Measurements from ENCODE around the gene ACOX1. TPM values are rescaled to one million over a fixed set of nuclear protein-coding genes. Genes with fewer than 3 reads are reported as not detected.

ACOX1 gene
- polyA plus RNA-seq, 1 of the 3 experiments (the other 2 are of a cell fraction): 21.5 TPM

DNA sequence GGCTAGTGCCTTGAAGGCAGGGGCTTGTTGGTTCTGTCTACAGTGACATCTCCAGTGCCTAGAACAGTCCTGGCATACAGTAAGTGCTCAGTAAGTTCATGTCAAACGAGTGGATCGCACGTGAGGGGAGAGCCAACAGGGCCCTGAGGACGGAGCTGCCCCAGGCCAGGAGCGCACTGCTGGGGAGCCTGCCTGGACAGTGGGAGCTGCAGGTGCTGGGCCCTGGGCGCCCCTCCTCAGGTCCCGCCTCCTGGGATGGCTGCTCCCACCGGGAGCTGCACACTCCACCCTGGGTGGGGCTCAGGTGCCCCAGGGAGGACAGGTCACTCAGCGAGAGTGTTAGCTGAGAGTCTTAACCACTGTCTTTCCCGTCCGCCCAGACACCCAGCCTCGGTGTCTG, 46.3 kb upstream of the ACOX1 start:
- peaks cover 14% of the 10 kb centered on the region for H3F3A ChIP-seq (replicated peaks; ENCODE audit: insufficient read depth)
- WGBS (ENCODE audit: low lambda C conversion rate): 81% methylated on average over 12 of the region's 12 CpGs
- H3K9me2 ChIP-seq: no peaks in the 10 kb centered on the region
- H3K4me1 ChIP-seq (ENCODE audit: control insufficient read depth in 1 of 2, insufficient read depth in 2 of 2, low read depth in 1 of 2, low read length in 1 of 2): peaks cover 9 to 13% of the 10 kb centered on the region in 2 experiments; a peak in 3 of 4 replicates
- no peak for TF ChIP-seq TAF1 (IDR thresholded peaks at IDR 0.05; ENCODE audit: borderline replicate concordance, low read depth, low read length)
- TF ChIP-seq, protein P1, sequence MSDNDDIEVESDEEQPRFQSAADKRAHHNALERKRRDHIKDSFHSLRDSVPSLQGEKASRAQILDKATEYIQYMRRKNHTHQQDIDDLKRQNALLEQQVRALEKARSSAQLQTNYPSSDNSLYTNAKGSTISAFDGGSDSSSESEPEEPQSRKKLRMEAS (IDR thresholded peaks at IDR 0.05; ENCODE audit: low read depth): no peak
- no peak for TF ChIP-seq FOXM1 (IDR thresholded peaks at IDR 0.05; ENCODE audit: low read depth)
- TF ChIP-seq POLR2AphosphoS5 (IDR thresholded peaks at IDR 0.05; ENCODE audit: low read depth, low read length): no peak
- H3K9me3 ChIP-seq: no peaks in the 10 kb centered on the region
- no peak for DNase-seq
- H3K4me3 ChIP-seq (ENCODE audit: low read depth in 2 of 2, low read length in 1 of 2): no peak overlapping the region
- no peaks in the 10 kb centered on the region for H3K36me3 ChIP-seq (replicated peaks in 1 of 2; ENCODE audit: control insufficient read depth in 1 of 2, insufficient read depth in 2 of 2, low read length in 1 of 2)
- H3K4me2 ChIP-seq: no peak overlapping the region
- CTCF ChIA-PET: interaction anchor here (0.7 to 1.6 kb wide), 5 partner anchors 11 to 255 kb away, joined by 3 to 14 read pairs (median 4); partner anchors contain the start of gene CDK3
- no peaks in the 10 kb centered on the region for H3K27me3 ChIP-seq (ENCODE audit: insufficient read depth)
- POLR2A ChIA-PET: no interaction called here
- H4K20me1 ChIP-seq (ENCODE audit: insufficient read depth): no peaks in the 10 kb centered on the region
- H3K9ac ChIP-seq: no peak overlapping the region
- H3K79me2 ChIP-seq (ENCODE audit: insufficient read depth): no peaks in the 10 kb centered on the region
- no peak overlapping the region for H3K27ac ChIP-seq (ENCODE audit: low read depth in 2 of 2, low read length in 1 of 2)
- H2AFZ ChIP-seq (ENCODE audit: low read depth): no peak overlapping the region

DNA sequence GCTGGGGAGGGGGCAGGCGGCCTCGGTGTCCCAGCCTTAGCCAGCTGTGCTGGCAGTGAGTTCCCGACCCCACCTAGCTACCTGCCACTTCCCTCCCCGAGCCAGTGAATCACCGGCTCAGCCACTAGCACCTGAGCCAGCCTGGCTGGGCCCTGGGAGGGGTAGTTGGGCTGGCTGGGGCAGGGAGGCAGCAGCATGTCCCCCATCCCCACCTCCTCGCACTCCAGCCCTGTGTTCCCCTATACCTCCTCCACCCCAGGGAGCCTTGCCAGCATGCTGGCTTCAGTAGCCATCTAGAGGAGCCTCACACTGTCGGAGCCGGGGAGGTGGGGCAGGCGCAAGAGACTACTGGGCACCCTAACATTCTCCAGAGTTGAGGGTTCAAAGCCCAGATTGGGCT, 45.4 kb upstream of the ACOX1 start:
- TF ChIP-seq TCF12 (IDR thresholded peaks at IDR 0.05) (no peak), NFIC (IDR thresholded peaks at IDR 0.05; ENCODE audit: borderline replicate concordance) (no peak), ELF1 (IDR thresholded peaks at IDR 0.05) (no peak)
- TF ChIP-seq, protein P2, sequence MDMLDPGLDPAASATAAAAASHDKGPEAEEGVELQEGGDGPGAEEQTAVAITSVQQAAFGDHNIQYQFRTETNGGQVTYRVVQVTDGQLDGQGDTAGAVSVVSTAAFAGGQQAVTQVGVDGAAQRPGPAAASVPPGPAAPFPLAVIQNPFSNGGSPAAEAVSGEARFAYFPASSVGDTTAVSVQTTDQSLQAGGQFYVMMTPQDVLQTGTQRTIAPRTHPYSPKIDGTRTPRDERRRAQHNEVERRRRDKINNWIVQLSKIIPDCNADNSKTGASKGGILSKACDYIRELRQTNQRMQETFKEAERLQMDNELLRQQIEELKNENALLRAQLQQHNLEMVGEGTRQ (IDR thresholded peaks at IDR 0.05; ENCODE audit: borderline replicate concordance, low read depth, low read length): no peak
- TF ChIP-seq, protein P3, sequence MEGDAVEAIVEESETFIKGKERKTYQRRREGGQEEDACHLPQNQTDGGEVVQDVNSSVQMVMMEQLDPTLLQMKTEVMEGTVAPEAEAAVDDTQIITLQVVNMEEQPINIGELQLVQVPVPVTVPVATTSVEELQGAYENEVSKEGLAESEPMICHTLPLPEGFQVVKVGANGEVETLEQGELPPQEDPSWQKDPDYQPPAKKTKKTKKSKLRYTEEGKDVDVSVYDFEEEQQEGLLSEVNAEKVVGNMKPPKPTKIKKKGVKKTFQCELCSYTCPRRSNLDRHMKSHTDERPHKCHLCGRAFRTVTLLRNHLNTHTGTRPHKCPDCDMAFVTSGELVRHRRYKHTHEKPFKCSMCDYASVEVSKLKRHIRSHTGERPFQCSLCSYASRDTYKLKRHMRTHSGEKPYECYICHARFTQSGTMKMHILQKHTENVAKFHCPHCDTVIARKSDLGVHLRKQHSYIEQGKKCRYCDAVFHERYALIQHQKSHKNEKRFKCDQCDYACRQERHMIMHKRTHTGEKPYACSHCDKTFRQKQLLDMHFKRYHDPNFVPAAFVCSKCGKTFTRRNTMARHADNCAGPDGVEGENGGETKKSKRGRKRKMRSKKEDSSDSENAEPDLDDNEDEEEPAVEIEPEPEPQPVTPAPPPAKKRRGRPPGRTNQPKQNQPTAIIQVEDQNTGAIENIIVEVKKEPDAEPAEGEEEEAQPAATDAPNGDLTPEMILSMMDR (IDR thresholded peaks at IDR 0.05): no peak
- H3K27me3 ChIP-seq (ENCODE audit: insufficient read depth): no peaks in the 10 kb centered on the region
- POLR2A ChIA-PET: no interaction called here
- H3K4me3 ChIP-seq (ENCODE audit: low read depth in 2 of 2, low read length in 1 of 2): no peak overlapping the region
- H3K9ac ChIP-seq: no peak overlapping the region
- H3F3A ChIP-seq (replicated peaks; ENCODE audit: insufficient read depth): peaks cover 9% of the 10 kb centered on the region
- no peak overlapping the region for H2AFZ ChIP-seq (ENCODE audit: low read depth)
- H3K9me3 ChIP-seq: no peaks in the 10 kb centered on the region
- H3K79me2 ChIP-seq (ENCODE audit: insufficient read depth): no peaks in the 10 kb centered on the region
- no peak overlapping the region for H3K4me2 ChIP-seq
- H3K36me3 ChIP-seq (replicated peaks in 1 of 2; ENCODE audit: control insufficient read depth in 1 of 2, insufficient read depth in 2 of 2, low read length in 1 of 2): no peaks in the 10 kb centered on the region
- H3K27ac ChIP-seq (ENCODE audit: low read depth in 2 of 2, low read length in 1 of 2): no peak overlapping the region
- H4K20me1 ChIP-seq (ENCODE audit: insufficient read depth): no peaks in the 10 kb centered on the region
- peaks cover 2 to 7% of the 10 kb centered on the region in 2 experiments; a peak in 3 of 4 replicates for H3K4me1 ChIP-seq (ENCODE audit: control insufficient read depth in 1 of 2, insufficient read depth in 2 of 2, low read depth in 1 of 2, low read length in 1 of 2)
- CTCF ChIA-PET: interaction anchor here (0.7 to 1.5 kb wide), 3 partner anchors 11 to 19 kb away, joined by 3 to 6 read pairs (median 3); no protein-coding TSS in a partner anchor
- WGBS (ENCODE audit: low lambda C conversion rate): 91% methylated on average over 8 of the region's 9 CpGs
- no peak for DNase-seq
- no peaks in the 10 kb centered on the region for H3K9me2 ChIP-seq

DNA sequence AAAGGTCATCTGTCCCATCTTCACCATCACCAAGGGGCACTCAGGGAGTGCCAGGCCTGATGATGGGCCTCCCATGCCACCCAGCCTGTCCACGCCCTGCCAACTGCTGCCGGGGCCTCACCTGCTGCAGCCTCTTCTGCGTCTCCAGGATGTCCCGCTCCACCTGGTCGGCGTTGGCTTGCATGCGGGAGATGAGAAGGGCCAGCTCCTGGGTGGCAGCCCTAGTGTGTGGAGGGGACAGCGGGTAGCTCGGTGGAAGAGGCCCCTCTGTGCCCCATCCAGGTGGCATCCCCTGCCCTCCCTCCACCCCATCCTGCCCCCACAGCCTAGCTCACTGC, 44.9 kb upstream of the ACOX1 start:
- Histone ChIP-seq H3K4me2 (no peak overlapping the region), H3K4me3 (ENCODE audit: low read depth in 2 of 2, low read length in 1 of 2) (no peak overlapping the region), H3K27ac (ENCODE audit: low read depth in 2 of 2, low read length in 1 of 2) (no peak overlapping the region), H3K9me2 (no peaks in the 10 kb centered on the region), H3K36me3 (replicated peaks in 1 of 2; ENCODE audit: control insufficient read depth in 1 of 2, insufficient read depth in 2 of 2, low read length in 1 of 2) (no peaks in the 10 kb centered on the region), H3K27me3 (ENCODE audit: insufficient read depth) (no peaks in the 10 kb centered on the region), H3K4me1 (ENCODE audit: control insufficient read depth in 1 of 2, insufficient read depth in 2 of 2, low read depth in 1 of 2, low read length in 1 of 2) (peaks cover 0 to 5% of the 10 kb centered on the region in 2 experiments; a peak in 1 of 4 replicates), H3F3A (replicated peaks; ENCODE audit: insufficient read depth) (peaks cover 9% of the 10 kb centered on the region), H3K79me2 (ENCODE audit: insufficient read depth) (no peaks in the 10 kb centered on the region), H3K9ac (no peak overlapping the region), H4K20me1 (ENCODE audit: insufficient read depth) (no peaks in the 10 kb centered on the region), H3K9me3 (no peaks in the 10 kb centered on the region), H2AFZ (ENCODE audit: low read depth) (no peak overlapping the region)
- TF ChIP-seq, protein P4, sequence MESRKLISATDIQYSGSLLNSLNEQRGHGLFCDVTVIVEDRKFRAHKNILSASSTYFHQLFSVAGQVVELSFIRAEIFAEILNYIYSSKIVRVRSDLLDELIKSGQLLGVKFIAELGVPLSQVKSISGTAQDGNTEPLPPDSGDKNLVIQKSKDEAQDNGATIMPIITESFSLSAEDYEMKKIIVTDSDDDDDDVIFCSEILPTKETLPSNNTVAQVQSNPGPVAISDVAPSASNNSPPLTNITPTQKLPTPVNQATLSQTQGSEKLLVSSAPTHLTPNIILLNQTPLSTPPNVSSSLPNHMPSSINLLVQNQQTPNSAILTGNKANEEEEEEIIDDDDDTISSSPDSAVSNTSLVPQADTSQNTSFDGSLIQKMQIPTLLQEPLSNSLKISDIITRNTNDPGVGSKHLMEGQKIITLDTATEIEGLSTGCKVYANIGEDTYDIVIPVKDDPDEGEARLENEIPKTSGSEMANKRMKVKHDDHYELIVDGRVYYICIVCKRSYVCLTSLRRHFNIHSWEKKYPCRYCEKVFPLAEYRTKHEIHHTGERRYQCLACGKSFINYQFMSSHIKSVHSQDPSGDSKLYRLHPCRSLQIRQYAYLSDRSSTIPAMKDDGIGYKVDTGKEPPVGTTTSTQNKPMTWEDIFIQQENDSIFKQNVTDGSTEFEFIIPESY (IDR thresholded peaks at IDR 0.05; ENCODE audit: borderline replicate concordance, low read depth): no peak
- TF ChIP-seq, protein P3 (IDR thresholded peaks at IDR 0.05): no peak
- WGBS (ENCODE audit: low lambda C conversion rate): 88% methylated on average over 9 of the region's 9 CpGs
- DNase-seq: no peak
- ChIA-PET CTCF (interaction anchor here (0.7 to 1.7 kb wide), 5 partner anchors 10 to 35 kb away, joined by 3 to 6 read pairs (median 3); no protein-coding TSS in a partner anchor), POLR2A (no interaction called here)

Measured in SK-N-SH (cell line).